NCI-H1694 (cell line): ENCODE data around the gene WDR48.

Experiments used
- DNase-seq: peaks from one replicate; lab custom pipeline; 2025; lab: John Stamatoyannopoulos, UW

Gene WDR48

GRCh38 chr3:39124876-39125840 lies 73.3 kb downstream of the WDR48 start:
- no peak for DNase-seq

GRCh38 chr3:39125841-39126500 lies 74.2 kb downstream of the WDR48 start:
- no peak for DNase-seq

- no peak for DNase-seq
These were observed 74.8 kb downstream of the WDR48 start for GRCh38 chr3:39126532-39127071.

DNA sequence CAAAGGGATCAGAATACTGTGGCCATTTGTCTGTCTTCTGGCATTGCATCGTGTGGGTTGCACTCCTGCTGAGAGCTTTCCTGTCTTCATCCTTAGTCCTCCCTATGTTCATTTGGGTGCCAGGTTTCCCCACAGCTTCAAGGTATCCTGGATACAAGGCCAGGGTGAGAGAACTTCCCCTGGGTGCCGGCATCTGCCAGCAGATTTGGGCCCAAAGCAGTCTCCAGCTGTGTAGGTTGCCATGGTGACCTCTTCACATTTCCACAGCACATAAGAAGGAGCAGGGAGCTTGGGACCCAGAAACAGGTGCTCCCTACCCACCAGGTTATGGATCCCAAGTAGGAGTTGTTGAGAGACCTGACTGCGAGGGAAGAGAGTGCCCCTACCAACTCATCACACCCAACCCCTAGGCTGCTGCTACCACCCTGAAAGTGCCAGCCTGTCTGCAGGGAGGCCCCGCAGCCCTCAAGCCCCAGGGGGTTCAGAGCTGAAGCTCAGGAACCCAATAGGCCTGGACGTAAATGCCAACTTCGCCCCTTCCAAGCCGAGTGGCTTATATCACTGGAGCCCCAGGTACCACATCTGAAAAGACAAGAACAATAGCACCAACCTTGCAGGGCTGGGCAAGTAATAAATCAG lies 75.6 kb downstream of the WDR48 start:
- no peak for DNase-seq

- no peak for DNase-seq
These were observed 76.1 kb downstream of the WDR48 start for GRCh38 chr3:39127908-39128304.

DNA sequence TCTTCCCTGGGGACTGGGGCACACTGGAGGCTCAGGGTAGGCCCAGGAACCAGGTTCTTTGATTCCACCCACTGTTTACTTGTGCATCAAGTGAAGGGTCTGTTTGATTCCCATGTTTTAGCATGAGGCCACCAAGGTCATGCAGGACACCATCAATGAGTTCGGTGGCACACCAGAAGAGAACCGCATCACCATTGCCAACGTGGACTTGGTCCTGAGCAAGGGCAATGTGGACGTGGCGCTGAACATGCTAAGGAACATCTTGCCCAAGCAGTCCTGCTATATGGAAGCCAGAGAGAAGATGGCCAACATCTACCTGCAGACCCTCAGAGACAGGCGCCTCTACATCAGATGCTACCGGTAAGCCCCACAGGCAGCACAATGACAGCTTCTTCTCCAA lies 77.1 kb downstream of the WDR48 start:
- DNase-seq: no peak

DNA sequence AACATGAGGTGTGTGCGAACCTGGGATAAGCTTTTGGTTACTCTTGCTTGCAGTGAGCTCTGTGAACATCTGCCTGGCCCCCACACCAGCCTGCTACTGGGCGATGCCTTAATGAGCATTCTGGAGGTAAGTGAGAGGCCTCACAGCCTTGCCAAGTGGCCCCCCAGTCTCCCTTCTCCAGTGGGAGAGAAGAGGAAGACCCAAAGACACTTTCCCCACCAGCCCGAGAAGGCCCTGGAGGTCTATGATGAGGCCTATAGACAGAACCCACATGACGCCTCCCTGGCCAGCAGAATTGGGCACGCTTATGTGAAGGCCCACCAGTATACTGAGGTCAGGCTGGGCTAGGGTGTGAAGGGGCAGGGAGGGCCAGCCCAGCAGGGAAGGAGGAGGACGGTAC lies 78.2 kb downstream of the WDR48 start:
- DNase-seq: no peak

DNA sequence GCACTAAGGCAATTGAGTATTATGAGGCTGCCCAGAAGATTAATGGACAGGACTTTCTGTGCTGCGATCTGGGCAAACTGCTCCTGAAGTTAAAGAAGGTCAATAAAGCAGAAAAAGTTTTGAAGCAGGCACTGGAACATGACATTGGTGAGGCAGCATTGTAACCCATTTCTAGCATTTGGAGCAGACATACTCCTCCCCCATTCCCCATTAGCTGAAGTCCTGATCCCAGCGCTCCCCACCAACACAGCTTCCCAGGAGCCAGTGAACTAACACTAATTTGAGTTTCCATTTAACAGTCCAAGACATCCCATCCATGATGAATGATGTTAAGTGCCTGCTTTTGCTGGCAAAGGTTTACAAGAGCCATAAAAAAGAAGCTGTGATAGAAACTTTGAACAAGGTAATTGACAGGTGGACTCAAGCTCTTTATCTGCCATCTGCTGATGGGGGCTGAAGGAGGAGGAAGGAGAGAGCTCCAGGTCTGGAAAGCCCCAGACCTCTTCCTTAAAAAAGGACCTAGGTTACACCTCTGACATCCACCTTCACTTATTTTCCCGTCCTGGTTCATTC lies 79.0 kb downstream of the WDR48 start:
- no peak for DNase-seq

- DNase-seq: no peak
These were observed 80.6 kb downstream of the WDR48 start for GRCh38 chr3:39132096-39133092.

DNA sequence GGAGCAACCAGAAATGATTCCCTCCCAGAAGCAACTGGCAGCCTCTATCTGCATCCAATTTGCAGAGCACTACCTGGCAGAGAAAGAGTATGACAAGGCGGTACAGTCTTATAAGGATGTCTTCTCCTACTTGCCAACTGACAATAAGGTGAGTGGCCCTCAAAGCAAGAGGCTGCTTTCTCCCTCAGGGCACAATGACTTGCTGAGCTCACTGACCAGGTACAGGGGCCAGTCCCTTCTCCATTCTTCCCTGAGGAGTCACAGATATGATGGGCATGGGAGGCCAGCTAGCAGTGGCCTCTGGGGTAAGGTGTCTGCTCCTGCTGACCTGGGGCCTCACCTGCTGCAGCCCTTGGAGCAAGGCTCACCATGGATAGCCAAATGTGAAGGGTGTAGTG lies 81.3 kb downstream of the WDR48 start:
- no peak for DNase-seq

- DNase-seq: no peak
These were observed 82.0 kb downstream of the WDR48 start for GRCh38 chr3:39133822-39134221.

DNA sequence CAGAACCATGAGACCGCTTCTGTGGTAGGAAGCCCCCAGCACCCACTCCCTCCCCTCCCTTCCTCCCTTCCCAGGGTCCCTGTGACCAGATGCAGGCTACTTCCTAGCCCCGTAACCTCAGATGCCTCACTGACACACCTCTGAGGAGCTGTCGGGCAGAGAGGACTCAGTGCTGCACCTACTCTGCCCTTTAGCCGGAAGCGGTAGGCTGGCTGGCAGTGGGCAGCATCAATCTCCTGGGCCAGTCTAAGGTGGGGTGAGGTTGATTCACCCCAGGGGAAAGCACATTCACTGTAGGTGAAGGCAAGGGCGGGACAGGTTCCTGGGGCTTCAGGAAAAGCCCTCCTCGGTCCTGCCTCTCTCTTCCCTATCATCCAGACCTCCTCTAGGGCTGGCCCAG lies 82.5 kb downstream of the WDR48 start:
- DNase-seq: no peak

DNA sequence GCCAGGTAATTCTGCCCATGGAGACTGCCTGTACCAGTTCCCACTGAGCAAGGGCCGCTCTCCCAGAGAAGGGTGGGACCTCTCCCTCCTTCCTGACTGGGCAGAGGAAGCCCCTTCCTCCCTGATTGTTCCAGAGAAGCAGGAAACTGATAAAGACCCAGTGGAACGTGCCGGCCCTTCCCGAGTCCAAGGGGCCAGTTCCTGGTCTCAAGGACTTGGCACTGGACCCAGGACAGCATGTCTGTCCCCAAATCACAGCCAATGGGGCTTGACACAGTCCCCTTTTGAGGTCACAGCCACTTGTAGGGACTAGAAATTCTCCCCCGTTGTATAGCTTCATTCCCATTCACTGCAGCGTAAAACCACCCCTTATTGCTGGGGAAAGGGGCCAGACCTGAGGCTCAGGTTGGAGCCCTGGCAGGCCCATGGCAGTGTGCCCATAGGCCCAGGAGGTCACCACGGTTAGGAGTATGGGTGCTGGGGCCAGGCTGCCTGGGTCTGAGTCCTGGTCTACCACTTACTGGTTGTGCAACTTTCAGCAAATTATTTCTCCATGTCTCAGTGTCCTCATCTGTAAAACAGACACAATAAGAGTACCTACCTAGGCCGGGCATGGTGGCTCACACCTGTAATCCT lies 83.5 kb downstream of the WDR48 start:
- no peak for DNase-seq

GRCh38 chr3:39136533-39137434 lies 85.0 kb downstream of the WDR48 start:
- DNase-seq: no peak

- no peak for DNase-seq
These were observed 85.7 kb downstream of the WDR48 start for GRCh38 chr3:39137435-39137936.

- DNase-seq: no peak
These were observed 86.4 kb downstream of the WDR48 start for GRCh38 chr3:39137991-39138803.

- no peak for DNase-seq
These were observed 87.1 kb downstream of the WDR48 start for GRCh38 chr3:39138804-39139415.

DNA sequence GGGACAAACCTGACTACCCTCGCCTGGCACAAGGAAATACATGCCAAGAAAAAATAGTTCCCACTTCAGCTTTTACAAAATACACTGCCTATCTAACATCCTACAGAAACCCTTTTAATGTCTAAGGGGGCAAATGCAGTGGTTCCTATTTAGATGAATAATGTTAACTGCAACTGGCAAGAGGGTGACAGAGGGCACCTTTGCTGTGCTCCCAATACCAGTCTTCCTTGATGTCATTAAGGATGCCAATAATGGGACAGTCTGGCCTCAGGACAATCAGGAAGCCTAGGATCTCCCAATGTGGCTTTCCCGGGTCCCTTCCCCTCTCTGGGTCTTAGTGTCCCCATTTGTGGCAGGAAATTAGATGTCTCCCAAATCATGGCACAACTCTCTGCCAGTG lies 87.6 kb downstream of the WDR48 start:
- DNase-seq: no peak
